HUDEP-2 (cell line): ENCODE measurements around the gene CSPG5.

ENCODE experiments used
- DNase-seq, 76 experiments: peaks; one replicate each; lab custom pipeline; 2025; ENCODE audit not compliant: unreplicated experiment in 76 of 76; lab: John Stamatoyannopoulos, UW

Gene CSPG5

DNA sequence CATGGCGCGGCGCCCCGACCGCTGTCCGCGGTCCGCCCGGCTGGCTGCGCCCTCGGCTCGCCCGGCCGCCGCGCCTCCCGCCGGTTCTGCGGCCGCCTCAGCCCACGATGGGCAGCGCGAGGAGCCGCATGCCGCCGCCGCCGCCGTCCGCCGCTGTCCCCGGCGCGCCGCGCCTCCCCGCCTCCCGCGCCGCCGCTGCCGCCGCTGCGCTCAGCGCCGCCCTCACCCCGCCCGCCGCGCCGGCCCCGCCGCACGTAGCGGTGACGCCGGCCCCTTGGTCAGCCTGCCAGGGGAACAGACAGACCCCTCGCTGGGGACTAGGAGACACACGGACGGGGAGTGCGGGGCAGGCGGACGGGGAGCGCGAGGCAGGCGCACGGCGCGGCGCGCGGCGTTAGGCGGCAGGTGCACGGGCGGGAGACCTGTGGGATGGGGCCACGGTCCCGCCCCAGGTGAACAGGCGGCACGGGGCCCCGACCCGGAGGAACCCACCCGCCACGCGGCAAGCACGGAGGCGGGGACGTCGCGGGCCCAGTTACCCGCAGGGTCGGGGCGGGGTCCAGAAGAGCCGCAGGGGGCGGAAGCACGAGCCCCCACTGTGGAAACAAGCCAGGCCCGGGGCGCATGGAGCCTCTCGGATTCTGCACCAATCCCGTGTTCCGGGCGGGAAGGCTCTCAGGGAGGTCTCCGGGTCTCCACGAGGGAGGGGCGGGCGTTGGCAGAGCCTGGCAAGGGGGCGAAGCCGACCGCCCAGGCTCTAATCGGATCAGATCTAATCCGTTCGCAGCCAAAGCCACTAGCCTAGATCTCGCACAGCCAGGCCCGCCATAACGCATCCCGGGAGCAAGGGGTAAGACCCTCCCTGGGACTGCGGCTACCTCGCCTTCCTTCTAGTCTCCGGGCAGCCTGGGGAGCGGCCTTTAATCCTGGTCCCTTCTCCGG lies at the start of gene CSPG5:
Gene CSPG5, minus strand, starts transcription at position 175 of the 942 bp plus-strand sequence. Its CDS starts 172 bp downstream, at position 3.
- peak in 3 of 76 experiments; percentile 4 to 21 (median 5) for DNase-seq

- no peak for DNase-seq
These were observed 49.8 kb upstream of the CSPG5 start for GRCh38 chr3:47628426-47628825.

DNA sequence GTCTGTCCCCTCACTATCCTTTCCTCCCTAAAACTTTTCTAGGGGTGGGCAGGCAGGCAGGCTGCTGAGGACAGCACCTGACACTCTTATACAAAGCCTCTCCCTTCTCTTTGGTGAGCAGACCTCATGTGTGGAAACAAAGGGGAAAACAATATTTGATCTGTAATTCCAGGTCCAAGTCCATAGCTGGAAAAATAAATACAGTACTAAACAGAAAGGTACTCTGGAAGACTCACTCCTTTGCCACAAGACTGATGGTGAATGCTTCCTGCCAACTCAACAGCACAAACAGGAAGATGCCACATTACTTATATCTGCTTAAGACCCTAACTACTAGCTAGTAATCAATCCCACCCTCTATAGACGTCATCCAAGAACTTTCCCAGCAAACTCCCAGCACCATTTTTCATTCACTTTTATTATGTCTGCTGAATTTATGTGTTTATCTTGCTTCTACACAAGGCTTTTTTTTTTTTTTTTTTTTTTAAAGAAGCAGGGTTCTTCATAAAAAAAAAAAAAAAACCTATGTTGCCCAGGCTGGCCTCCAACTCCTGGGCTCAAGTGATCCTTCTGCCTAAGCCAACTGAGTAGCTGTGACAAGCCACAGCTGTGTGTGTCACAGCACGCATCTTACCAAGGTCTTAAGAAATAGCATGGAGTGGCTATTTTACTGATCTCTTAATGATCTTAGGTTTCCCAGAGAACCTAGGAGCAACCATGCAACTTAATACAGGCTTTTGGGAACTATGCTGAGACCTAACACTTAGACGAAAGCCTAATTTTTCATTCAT lies 44.2 kb upstream of the CSPG5 start:
- DNase-seq: no peak

DNA sequence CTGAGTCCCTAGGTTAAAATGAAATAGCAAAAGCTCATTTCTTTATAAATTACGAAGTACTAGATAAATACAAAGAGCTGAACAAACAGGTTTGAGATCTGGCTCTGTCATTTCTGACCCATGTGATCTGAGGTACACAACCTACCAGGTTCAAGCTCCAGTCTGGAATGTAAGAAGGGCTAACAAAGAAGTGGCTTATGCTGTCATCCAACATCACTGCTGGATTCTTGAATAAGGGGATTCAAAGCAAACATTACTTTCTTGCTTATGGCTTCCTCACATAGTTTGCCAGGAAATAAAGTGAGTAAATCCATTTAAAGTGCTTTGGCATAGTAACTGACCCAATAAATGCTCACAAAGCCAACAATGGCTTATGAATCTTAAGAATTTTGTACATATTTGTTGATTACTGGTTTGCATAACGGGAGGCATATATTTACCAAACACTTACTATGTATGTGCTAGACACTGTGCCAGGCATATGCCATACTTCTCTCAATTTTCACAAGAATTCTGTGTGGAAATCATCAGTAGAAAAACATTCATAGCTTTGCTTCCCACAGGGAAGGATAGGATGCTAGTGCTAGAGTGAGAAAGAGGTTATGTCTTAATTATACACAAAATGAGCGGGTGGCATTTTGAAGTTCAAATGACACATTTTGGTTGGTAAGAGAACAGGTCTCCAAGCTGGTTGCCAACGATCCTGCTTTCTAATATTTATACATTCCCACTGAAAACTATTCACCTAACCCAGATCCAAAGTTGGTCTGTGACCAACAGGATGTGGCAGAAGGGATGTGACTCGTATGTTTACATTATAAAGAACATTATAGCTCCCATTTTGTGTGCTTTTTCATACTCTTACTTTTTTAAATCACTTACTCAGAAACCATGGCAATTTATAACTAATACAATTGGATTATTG lies 38.7 kb upstream of the CSPG5 start:
- DNase-seq: no peak

DNA sequence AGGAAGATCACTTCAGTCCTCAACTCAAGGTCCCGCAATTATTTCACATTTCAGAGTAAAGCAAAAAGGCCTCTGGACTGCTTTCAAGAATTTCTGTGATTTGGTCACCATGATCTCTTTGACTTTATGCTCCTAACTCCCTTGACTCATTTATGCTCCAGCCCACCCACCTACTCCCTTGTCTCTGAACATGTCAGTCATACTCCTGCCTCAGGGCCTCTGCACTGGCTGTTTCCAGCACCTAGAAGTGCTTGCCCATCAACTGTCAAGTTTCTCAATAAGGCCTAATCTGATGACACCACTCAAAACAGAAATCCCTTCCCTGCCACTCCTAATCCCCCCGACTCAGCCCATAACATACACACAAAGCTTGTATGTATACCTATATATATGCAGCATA lies 36.1 kb upstream of the CSPG5 start:
- no peak for DNase-seq

GRCh38 chr3:47613722-47614121 lies 35.1 kb upstream of the CSPG5 start:
- no peak for DNase-seq

- no peak for DNase-seq
These were observed 34.2 kb upstream of the CSPG5 start for GRCh38 chr3:47612879-47613278.

DNA sequence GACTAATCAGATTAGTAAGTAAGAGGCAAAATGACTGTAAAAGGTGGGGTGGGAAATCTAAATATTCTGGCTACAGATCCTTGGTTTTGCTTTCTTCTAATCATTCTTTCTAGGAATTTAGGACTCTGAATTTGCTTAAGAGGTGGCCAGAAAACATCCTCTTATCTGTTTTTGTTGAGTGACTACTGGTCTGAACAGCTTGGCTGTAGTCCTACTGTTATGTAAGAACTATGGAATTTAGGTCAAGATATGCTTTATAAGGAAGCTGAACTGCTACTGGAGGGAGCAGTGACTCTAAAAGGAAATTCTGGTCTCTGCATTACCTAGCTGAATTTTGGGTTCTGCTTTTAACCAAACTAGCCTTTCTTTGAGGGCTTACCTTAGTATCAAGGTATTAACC lies 33.5 kb upstream of the CSPG5 start:
- peak in 8 of 76 experiments; percentile 1 to 31 (median 8) for DNase-seq

DNA sequence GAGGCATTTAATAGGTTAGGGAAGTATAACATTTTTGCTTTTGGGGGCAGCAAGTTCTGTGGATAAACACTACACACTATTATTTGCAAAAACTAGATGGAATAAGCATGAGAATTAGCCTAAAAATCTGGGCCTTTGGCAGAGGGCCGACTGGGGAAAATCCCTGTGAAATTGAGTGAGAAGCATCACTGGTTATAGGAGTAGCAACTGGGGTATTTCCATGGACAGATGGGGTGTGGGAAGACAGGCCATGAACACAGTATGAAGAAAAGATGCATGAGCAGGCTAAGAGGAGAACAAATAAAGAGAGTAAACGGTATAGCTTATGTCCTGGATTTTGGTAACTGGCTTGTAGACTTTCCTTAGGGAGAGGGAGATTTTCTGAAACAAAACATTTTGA lies 32.9 kb upstream of the CSPG5 start:
- no peak for DNase-seq

DNA sequence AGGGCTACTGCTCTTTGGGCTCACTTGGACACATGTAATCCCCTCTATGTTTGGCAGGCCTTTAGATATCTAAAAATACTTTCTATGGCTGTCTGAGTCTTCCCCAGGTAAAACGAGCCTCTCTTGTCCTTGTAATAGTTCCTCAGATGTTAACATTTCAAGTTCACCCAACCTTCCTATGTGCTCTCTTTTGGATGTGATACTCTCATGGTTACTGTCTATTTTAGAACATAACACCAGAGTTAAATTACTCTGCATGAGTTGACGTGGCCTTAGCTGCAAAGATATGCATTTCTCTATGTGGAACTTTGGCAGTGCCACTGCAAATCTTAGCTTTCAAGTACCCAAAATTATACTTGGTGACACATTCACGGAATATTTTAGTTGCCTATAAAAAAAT lies 31.9 kb upstream of the CSPG5 start:
- DNase-seq: no peak

GRCh38 chr3:47607335-47607734 lies 28.7 kb upstream of the CSPG5 start:
- no peak for DNase-seq

- DNase-seq: no peak
These were observed 27.5 kb upstream of the CSPG5 start for GRCh38 chr3:47606165-47606564.

DNA sequence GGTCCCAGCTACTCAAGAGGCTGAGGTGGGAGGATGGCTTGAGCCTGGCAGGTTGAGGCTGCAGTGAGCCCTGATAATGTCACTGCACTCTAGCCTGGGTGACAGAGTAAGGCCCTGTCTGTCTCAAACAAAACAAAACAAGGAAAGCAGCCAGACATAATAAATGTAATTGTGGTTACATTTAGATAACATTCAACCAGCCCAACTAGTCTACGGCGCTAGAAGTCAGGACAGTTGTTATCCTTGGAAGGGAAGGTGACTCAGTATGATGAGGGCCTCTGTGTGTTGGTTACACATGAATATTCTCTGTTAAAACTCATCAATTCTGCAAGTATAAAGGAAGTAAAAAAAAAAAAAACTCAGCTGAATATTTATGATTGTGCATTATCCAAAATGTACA lies 27.0 kb upstream of the CSPG5 start:
- DNase-seq: no peak

- no peak for DNase-seq
These were observed 25.5 kb upstream of the CSPG5 start for GRCh38 chr3:47604145-47604544.

- DNase-seq: no peak
These were observed 24.7 kb upstream of the CSPG5 start for GRCh38 chr3:47603332-47603731.

GRCh38 chr3:47601281-47601680 lies 22.6 kb upstream of the CSPG5 start:
- DNase-seq: no peak

DNA sequence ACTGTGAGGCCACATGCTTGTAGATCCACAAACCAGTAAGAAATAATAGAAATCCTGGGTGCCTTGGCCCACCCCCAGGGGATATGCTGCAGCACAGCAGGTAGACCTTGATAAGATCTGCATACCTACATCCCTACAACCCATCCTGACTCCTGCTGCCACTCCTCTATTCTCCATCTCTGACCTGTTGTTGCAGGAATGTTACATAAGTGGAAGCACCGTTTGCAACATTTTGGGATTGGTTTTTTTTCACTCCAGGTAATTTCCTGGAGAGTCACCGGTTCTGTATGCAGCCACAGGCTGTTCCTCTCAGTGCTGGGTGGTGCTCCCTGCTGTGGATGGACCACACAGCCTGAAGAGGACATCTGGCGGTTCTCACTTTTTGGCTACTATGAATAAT lies 16.1 kb upstream of the CSPG5 start:
- no peak for DNase-seq

DNA sequence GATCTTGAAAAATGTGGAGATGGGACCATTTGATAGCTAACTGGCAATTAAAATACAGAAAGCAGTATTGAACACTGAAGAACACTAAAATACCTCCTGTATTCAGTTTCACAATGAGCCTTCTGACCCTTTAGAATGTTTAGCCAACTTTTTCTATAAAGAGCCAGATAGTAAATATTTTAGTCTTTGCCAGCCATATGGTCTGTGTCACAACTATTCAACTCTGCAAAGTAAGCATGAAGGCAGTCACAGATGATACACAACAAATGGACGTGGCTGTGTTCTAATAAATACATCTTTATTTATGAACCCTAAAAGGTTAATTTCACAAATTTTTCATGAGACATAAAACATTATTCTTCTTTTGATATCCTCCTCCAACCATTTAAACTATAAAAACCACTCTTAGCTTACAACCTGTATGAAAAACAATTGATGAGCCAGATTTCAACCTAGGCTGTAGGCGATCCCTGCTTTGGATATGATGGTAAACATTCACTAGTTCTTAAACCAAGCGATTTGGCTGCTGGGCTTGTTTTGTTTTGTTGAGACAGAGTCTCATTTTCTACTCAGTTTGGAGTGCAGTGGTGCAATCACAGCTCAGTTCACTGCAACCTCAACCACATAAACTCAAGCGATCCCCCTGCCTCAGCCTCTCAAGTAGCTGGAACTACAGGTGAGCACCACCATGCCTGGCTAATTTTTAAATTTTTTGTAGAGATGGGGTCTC lies 13.6 kb upstream of the CSPG5 start:
- no peak for DNase-seq

DNA sequence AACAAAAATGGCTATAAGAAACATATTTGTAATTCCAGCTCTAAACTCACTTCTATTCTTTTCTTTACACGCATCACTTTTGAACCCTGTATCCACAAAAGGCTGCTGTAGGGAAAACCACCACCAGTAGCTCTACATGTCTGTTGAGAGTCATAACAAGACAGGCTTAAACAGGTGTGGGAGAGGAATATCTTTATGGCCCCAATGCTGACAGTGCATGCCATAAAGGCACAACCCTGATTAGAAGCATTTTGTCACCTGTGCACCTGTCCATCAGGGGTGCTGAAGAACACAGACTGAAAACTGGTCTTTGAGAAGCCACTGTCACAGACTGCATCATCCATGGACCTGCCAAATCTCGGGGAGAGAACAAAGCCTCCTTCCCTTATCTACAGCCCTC lies 11.6 kb upstream of the CSPG5 start:
- DNase-seq: no peak

DNA sequence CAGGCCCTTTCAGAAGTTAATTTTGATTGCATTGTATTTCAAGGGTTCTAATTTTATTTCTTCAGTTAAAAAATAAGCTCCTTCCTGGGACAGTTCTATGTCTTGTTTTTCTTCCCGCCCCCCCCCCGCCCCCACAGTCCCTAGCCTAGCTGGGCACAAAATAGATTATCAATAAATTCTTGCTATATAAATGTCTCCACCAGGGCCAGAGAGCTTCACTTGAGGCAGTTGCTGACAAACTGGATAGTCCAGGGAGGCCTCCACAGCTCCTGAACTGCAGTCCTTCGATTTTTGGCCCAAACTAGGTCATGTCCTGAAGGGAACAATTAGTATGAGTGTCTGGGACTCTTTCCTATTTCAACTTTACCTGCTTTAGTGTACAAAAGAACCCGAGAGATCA lies 9.9 kb upstream of the CSPG5 start:
- DNase-seq: no peak
